ENCODE results near the gene EIF4E2.

DNA sequence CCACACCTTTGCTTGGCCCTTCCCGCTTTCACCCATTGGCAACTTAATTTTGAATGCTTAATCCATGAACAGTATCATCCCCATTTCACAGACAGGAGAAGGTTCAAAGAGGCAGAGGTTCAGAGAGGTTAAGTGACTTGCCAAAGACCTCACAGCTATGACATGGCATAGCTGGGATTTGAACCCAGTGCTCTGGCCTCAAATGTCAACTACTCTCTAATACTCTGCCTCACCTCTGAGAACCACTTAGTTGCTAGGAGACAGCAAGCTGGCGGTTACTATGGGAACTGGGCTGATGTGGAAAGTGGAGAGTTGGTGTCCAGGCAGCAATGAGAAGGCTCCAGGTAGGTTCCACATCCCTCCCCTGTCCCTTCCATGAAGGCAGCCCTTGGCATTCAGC, 46.1 kb upstream of the EIF4E2 start:
- TF ChIP-seq, protein P1, sequence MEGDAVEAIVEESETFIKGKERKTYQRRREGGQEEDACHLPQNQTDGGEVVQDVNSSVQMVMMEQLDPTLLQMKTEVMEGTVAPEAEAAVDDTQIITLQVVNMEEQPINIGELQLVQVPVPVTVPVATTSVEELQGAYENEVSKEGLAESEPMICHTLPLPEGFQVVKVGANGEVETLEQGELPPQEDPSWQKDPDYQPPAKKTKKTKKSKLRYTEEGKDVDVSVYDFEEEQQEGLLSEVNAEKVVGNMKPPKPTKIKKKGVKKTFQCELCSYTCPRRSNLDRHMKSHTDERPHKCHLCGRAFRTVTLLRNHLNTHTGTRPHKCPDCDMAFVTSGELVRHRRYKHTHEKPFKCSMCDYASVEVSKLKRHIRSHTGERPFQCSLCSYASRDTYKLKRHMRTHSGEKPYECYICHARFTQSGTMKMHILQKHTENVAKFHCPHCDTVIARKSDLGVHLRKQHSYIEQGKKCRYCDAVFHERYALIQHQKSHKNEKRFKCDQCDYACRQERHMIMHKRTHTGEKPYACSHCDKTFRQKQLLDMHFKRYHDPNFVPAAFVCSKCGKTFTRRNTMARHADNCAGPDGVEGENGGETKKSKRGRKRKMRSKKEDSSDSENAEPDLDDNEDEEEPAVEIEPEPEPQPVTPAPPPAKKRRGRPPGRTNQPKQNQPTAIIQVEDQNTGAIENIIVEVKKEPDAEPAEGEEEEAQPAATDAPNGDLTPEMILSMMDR (IDR thresholded peaks at IDR 0.05; ENCODE audit: low read depth, low read length) = no peak
- TF ChIP-seq POLR2A (IDR thresholded peaks at IDR 0.05; ENCODE audit: extremely low read depth, insufficient read length) (no peak), MYC (IDR thresholded peaks at IDR 0.05; ENCODE audit: low read depth, low read length) (no peak)
- TF ChIP-seq, protein P2, sequence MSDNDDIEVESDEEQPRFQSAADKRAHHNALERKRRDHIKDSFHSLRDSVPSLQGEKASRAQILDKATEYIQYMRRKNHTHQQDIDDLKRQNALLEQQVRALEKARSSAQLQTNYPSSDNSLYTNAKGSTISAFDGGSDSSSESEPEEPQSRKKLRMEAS (IDR thresholded peaks at IDR 0.05; ENCODE audit: low read depth, low read length) = no peak

Measured in NB4 (cell line).